GM23338 (cell line): ENCODE measurements around the gene CCL27. TPM values are rescaled to one million over a fixed set of nuclear protein-coding genes. Genes with fewer than 3 reads are reported as not detected.

Experiments
- ATAC-seq: fragments of 200-7000 bp; cut with Tn5 transposase; 3 replicates; pipeline ENCODE4 v1.9.1; 2020
- DNase-seq: peaks from one replicate; pipeline ENCODE4 v3.0.0-alpha.2; 2015; ENCODE audit warnings: low spot score
- H2AFZ ChIP-seq: fragments of 200-600 bp; sonication (generic); 2 replicates; pipeline ENCODE4 v1.8.0; 2016; ENCODE audit warnings: antibody characterized with exemption, mild to moderate bottlenecking, moderate library complexity
- H3F3A ChIP-seq: fragments of 200-600 bp; sonication (generic); replicated peaks from 2 replicates; pipeline ENCODE4 v1.8.0; 2017; ENCODE audit warnings: antibody characterized with exemption, mixed run types, low read depth
- H3K27ac ChIP-seq: fragments of 200-600 bp; sonication (generic); 2 replicates; pipeline ENCODE4 v1.6.1; 2016; ENCODE audit warnings: low read depth
- H3K27me3 ChIP-seq: fragments of 200-600 bp; sonication (generic); 2 replicates; pipeline ENCODE4 v1.8.0; 2016; ENCODE audit warnings: mild to moderate bottlenecking, mixed run types, moderate library complexity; ENCODE audit not compliant: insufficient read depth
- H3K36me3 ChIP-seq: fragments of 200-600 bp; sonication (generic); 2 replicates; pipeline ENCODE4 v1.8.0; 2016; ENCODE audit warnings: mild to moderate bottlenecking; ENCODE audit not compliant: insufficient read depth
- H3K4me1 ChIP-seq: fragments of 200-600 bp; sonication (generic); 2 replicates; pipeline ENCODE4 v1.8.0; 2016; ENCODE audit warnings: mild to moderate bottlenecking, moderate library complexity; ENCODE audit not compliant: insufficient read depth
- H3K4me2 ChIP-seq: fragments of 200-600 bp; sonication (generic); 2 replicates; pipeline ENCODE4 v1.7.1; 2017; ENCODE audit warnings: mixed run types
- H3K4me3 ChIP-seq: fragments of 200-600 bp; sonication (generic); 2 replicates; pipeline ENCODE4 v1.6.1; 2016; ENCODE audit warnings: mixed run types
- H3K79me2 ChIP-seq: fragments of 200-600 bp; sonication (generic); replicated peaks from 2 replicates; pipeline ENCODE4 v1.8.0; 2017; ENCODE audit warnings: mild to moderate bottlenecking; ENCODE audit not compliant: insufficient read depth
- H3K9me2 ChIP-seq: fragments of 200-600 bp; sonication (generic); 2 replicates; pipeline ENCODE4 v1.8.0; 2017; ENCODE audit not compliant: insufficient read depth
- H4K20me1 ChIP-seq: fragments of 200-600 bp; sonication (generic); replicated peaks from 2 replicates; pipeline ENCODE4 v1.8.0; 2017; ENCODE audit warnings: mild to moderate bottlenecking; ENCODE audit not compliant: insufficient read depth
- H3K27ac Mint-ChIP-seq: 2 replicates; pipeline ENCODE4 v1.8.0; 2020; ENCODE audit warnings: inconsistent platforms, mild to moderate bottlenecking, moderate library complexity, mixed read lengths
- H3K27me3 Mint-ChIP-seq: 3 replicates; pipeline ENCODE4 v1.8.0; 2022; ENCODE audit warnings: low read depth, mild to moderate bottlenecking, moderate library complexity, mixed read lengths, inconsistent platforms; ENCODE audit not compliant: insufficient read depth, poor library complexity
- H3K36me3 Mint-ChIP-seq: 3 replicates; pipeline ENCODE4 v1.8.0; 2021; ENCODE audit warnings: low read depth, mild to moderate bottlenecking, inconsistent platforms, moderate library complexity, mixed read lengths
- H3K4me1 Mint-ChIP-seq: 3 replicates; pipeline ENCODE4 v1.8.0; 2020; ENCODE audit warnings: mild to moderate bottlenecking, inconsistent platforms, mixed read lengths
- H3K4me3 Mint-ChIP-seq: 3 replicates; pipeline ENCODE4 v1.8.0; 2021; ENCODE audit warnings: moderate library complexity, mild to moderate bottlenecking, inconsistent platforms, mixed read lengths
- H3K9me3 Mint-ChIP-seq: 3 replicates; pipeline ENCODE4 v1.8.0; 2020; ENCODE audit warnings: moderate library complexity, mild to moderate bottlenecking, inconsistent platforms, mixed read lengths
- CREB1 ChIP-seq: fragments of 250-450 bp; sonication (Bioruptor Pico); IDR thresholded peaks from 2 replicates; pipeline ENCODE4 v1.5.0; 2020; ENCODE audit warnings: low read depth, mild to moderate bottlenecking, moderate library complexity
- EZH2 ChIP-seq: fragments of 200-600 bp; sonication (generic); IDR thresholded peaks from one replicate; pipeline ENCODE4 v1.8.0; 2017; ENCODE audit warnings: antibody characterized with exemption, mild to moderate bottlenecking, low read depth; ENCODE audit not compliant: unreplicated experiment
- EZH2phosphoT487 ChIP-seq: fragments of 200-600 bp; sonication (generic); IDR thresholded peaks from one replicate; pipeline ENCODE4 v1.8.1; 2018; ENCODE audit warnings: antibody characterized with exemption; ENCODE audit not compliant: unreplicated experiment
- NANOG ChIP-seq: IDR thresholded peaks from 2 replicates; pipeline ENCODE4 v1.6.1; 2016; ENCODE audit warnings: antibody characterized with exemption, borderline replicate concordance
- STAT1 ChIP-seq: IDR thresholded peaks from one replicate; pipeline ENCODE4 v1.6.1; 2016; ENCODE audit warnings: antibody characterized with exemption; ENCODE audit not compliant: unreplicated experiment
- ZNF114 ChIP-seq: fragments of 250-450 bp; sonication (Bioruptor Pico); IDR thresholded peaks from 2 replicates; pipeline ENCODE4 v1.5.0; 2020; ENCODE audit warnings: mild to moderate bottlenecking, moderate library complexity
- polyA plus RNA-seq: library from polyadenylated mRNA; unstranded; fragments of >200 nt; fragmentation: Nextera tagmentation; extraction: Ambion mirVana; gene quantifications from 2 replicates; pipeline ENCODE4 v1.2.1, GENCODE V29; 2016
- total RNA-seq: library from RNA; depleted of rRNA; stranded (reverse); fragments of >200 nt; shearing (Covaris generic); gene quantifications from 2 replicates; pipeline ENCODE4 v1.2.3, GENCODE V29; 2014
- TF ChIP-seq, protein P1 (sequence below): IDR thresholded peaks from 2 replicates; pipeline ENCODE4 v1.6.1; 2016; ENCODE audit warnings: antibody characterized with exemption
- TF ChIP-seq, protein P2 (sequence below), 2 experiments: fragments of 200-600 bp in 1 of 2; sonication (generic) in 1 of 2; conservative IDR thresholded peaks; 2 replicates each; pipeline versions ENCODE4 v1.5.1 to v1.6.1; 2016 to 2017; ENCODE audit warnings: antibody characterized with exemption in 2 of 2, low read depth in 2 of 2, mild to moderate bottlenecking in 2 of 2, moderate library complexity in 1 of 2
- TF ChIP-seq, protein P3 (sequence below): fragments of 250-450 bp; sonication (Bioruptor Pico); IDR thresholded peaks from 2 replicates; pipeline ENCODE4 v1.5.0; 2020; ENCODE audit warnings: mild to moderate bottlenecking, moderate library complexity

Gene CCL27
- total and polyA plus RNA-seq, 2 experiments from 2014 or later, result not detected

DNA sequence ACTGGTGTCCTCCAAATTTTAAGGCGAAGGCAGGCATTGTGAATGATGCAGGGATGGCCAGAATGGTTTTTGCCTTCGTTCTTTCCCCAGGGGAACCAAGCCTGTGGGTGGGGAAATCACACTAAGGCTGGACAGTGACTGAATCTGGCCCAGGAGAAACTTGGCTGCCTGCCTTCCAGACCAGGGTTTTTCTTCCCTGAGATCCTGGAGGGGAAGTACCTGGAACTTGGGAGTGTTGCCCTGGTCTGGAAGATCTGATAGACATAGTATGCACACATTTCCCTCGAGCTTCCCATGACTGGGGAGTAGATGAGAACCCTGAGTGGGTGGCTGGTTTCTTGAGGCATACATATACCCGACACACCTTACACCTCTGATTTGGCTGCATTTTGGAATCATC is 11.1 kb downstream of the CCL27 start:
- Histone ChIP-seq H3K4me2 (peak overlapping the region; percentile 81), H3K4me1 (peaks cover 25% of the 10 kb centered on the region), H3K36me3 (peaks cover 3% of the 10 kb centered on the region; the same call in 1 of the 2 replicates), H3K79me2 (peaks cover 6% of the 10 kb centered on the region), H4K20me1 (no peaks in the 10 kb centered on the region; the same call in none of the 2 replicates), H3K9me2 (no peaks in the 10 kb centered on the region), H3K27ac (no peak overlapping the region), H3K27me3 (no peaks in the 10 kb centered on the region), H3F3A (peaks cover 12% of the 10 kb centered on the region; the same call in 1 of the 2 replicates), H3K4me3 (peak overlapping the region; percentile 53), H2AFZ (0 out of 2 replicates have a peak overlapping the region, but pooled peaks have one; percentile 56)
- Mint-ChIP-seq H3K27me3 (peaks cover 19% of the 10 kb centered on the region), H3K36me3 (peaks cover 26% of the 10 kb centered on the region), H3K4me3 (peak overlapping the region; percentile 80), H3K9me3 (no peaks in the 10 kb centered on the region; the same call in 2 of the 3 replicates), H3K27ac (peak overlapping the region; percentile 91; the same call in 1 of the 2 replicates), H3K4me1 (peaks cover 46% of the 10 kb centered on the region)
- DNase-seq (no peak), ATAC-seq (no peak)
- TF ChIP-seq, protein P1, sequence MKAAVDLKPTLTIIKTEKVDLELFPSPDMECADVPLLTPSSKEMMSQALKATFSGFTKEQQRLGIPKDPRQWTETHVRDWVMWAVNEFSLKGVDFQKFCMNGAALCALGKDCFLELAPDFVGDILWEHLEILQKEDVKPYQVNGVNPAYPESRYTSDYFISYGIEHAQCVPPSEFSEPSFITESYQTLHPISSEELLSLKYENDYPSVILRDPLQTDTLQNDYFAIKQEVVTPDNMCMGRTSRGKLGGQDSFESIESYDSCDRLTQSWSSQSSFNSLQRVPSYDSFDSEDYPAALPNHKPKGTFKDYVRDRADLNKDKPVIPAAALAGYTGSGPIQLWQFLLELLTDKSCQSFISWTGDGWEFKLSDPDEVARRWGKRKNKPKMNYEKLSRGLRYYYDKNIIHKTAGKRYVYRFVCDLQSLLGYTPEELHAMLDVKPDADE, result no peak
- TF ChIP-seq, protein P2, sequence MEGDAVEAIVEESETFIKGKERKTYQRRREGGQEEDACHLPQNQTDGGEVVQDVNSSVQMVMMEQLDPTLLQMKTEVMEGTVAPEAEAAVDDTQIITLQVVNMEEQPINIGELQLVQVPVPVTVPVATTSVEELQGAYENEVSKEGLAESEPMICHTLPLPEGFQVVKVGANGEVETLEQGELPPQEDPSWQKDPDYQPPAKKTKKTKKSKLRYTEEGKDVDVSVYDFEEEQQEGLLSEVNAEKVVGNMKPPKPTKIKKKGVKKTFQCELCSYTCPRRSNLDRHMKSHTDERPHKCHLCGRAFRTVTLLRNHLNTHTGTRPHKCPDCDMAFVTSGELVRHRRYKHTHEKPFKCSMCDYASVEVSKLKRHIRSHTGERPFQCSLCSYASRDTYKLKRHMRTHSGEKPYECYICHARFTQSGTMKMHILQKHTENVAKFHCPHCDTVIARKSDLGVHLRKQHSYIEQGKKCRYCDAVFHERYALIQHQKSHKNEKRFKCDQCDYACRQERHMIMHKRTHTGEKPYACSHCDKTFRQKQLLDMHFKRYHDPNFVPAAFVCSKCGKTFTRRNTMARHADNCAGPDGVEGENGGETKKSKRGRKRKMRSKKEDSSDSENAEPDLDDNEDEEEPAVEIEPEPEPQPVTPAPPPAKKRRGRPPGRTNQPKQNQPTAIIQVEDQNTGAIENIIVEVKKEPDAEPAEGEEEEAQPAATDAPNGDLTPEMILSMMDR (conservative IDR thresholded peaks at IDR 0.05; ENCODE audit: low read depth in 2 of 2), result no peak
- TF ChIP-seq CREB1 (CRISPR knock-in tag) (no peak), EZH2phosphoT487 (no peak), EZH2 (no peak), ZNF114 (CRISPR knock-in tag) (no peak), NANOG (no peak), STAT1 (no peak)

DNA sequence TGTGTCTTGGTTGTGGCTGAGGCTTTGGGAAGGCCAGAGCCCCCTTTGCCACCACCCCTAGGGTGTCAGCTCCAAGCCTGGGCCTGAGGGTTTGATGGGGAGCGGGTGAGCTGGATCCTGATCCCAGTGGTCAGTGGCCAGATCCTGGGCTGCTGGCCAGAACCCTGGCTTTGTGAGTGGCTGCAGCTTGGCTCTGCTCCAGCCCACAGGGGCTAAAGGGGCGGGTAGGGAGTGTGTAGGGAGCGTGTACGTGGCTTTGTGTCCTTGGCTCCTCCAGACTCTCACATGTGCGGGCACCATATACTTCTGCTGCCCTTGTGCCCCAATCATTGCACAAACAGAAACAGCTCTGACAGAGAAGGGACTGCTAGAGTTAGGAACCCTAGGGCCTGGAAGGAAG is 11.6 kb downstream of the CCL27 start:
- no peak overlapping the region for H2AFZ ChIP-seq
- H3F3A ChIP-seq, result peaks cover 12% of the 10 kb centered on the region; the same call in 1 of the 2 replicates
- peaks cover 30% of the 10 kb centered on the region for H3K4me1 ChIP-seq
- DNase-seq (no peak), ATAC-seq (no peak)
- H4K20me1 ChIP-seq, result no peaks in the 10 kb centered on the region; the same call in none of the 2 replicates
- no peak overlapping the region for H3K27ac Mint-ChIP-seq
- no peaks in the 10 kb centered on the region; the same call in 2 of the 3 replicates for H3K9me3 Mint-ChIP-seq
- H3K4me3 ChIP-seq, result no peak overlapping the region
- H3K36me3 ChIP-seq, result peaks cover 3% of the 10 kb centered on the region; the same call in 1 of the 2 replicates
- no peak overlapping the region for H3K27ac ChIP-seq
- H3K79me2 ChIP-seq, result peaks cover 6% of the 10 kb centered on the region
- H3K27me3 Mint-ChIP-seq, result peaks cover 19% of the 10 kb centered on the region
- H3K4me1 Mint-ChIP-seq, result peaks cover 51% of the 10 kb centered on the region
- H3K36me3 Mint-ChIP-seq, result peaks cover 26% of the 10 kb centered on the region
- no peaks in the 10 kb centered on the region for H3K27me3 ChIP-seq
- H3K9me2 ChIP-seq, result no peaks in the 10 kb centered on the region
- no peak overlapping the region for H3K4me2 ChIP-seq
- H3K4me3 Mint-ChIP-seq, result peak overlapping the region; percentile 80
- TF ChIP-seq, protein P3, sequence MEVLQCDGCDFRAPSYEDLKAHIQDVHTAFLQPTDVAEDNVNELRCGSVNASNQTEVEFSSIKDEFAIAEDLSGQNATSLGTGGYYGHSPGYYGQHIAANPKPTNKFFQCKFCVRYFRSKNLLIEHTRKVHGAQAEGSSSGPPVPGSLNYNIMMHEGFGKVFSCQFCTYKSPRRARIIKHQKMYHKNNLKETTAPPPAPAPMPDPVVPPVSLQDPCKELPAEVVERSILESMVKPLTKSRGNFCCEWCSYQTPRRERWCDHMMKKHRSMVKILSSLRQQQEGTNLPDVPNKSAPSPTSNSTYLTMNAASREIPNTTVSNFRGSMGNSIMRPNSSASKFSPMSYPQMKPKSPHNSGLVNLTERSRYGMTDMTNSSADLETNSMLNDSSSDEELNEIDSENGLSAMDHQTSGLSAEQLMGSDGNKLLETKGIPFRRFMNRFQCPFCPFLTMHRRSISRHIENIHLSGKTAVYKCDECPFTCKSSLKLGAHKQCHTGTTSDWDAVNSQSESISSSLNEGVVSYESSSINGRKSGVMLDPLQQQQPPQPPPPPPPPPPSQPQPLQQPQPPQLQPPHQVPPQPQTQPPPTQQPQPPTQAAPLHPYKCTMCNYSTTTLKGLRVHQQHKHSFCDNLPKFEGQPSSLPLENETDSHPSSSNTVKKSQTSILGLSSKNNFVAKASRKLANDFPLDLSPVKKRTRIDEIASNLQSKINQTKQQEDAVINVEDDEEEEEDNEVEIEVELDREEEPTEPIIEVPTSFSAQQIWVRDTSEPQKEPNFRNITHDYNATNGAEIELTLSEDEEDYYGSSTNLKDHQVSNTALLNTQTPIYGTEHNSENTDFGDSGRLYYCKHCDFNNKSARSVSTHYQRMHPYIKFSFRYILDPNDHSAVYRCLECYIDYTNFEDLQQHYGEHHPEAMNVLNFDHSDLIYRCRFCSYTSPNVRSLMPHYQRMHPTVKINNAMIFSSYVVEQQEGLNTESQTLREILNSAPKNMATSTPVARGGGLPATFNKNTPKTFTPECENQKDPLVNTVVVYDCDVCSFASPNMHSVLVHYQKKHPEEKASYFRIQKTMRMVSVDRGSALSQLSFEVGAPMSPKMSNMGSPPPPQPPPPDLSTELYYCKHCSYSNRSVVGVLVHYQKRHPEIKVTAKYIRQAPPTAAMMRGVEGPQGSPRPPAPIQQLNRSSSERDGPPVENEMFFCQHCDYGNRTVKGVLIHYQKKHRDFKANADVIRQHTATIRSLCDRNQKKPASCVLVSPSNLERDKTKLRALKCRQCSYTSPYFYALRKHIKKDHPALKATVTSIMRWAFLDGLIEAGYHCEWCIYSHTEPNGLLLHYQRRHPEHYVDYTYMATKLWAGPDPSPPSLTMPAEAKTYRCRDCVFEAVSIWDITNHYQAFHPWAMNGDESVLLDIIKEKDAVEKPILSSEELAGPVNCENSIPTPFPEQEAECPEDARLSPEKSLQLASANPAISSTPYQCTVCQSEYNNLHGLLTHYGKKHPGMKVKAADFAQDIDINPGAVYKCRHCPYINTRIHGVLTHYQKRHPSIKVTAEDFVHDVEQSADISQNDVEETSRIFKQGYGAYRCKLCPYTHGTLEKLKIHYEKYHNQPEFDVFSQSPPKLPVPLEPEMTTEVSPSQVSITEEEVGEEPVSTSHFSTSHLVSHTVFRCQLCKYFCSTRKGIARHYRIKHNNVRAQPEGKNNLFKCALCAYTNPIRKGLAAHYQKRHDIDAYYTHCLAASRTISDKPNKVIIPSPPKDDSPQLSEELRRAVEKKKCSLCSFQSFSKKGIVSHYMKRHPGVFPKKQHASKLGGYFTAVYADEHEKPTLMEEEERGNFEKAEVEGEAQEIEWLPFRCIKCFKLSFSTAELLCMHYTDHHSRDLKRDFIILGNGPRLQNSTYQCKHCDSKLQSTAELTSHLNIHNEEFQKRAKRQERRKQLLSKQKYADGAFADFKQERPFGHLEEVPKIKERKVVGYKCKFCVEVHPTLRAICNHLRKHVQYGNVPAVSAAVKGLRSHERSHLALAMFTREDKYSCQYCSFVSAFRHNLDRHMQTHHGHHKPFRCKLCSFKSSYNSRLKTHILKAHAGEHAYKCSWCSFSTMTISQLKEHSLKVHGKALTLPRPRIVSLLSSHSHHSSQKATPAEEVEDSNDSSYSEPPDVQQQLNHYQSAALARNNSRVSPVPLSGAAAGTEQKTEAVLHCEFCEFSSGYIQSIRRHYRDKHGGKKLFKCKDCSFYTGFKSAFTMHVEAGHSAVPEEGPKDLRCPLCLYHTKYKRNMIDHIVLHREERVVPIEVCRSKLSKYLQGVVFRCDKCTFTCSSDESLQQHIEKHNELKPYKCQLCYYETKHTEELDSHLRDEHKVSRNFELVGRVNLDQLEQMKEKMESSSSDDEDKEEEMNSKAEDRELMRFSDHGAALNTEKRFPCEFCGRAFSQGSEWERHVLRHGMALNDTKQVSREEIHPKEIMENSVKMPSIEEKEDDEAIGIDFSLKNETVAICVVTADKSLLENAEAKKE, result no peak
